ENCODE data around the gene TM7SF2. TPM values are rescaled to one million over a fixed set of nuclear protein-coding genes. Genes with fewer than 3 reads are reported as not detected.
A peak's percentile ranks its signal among the peaks of the same experiment; 100 is the strongest.

The TM7SF2 gene
- 10 to 100 TPM in 5 of 10 donors, 1 to 10 TPM in 5; 6.4 to 12.8 (median 10.2) TPM for polyA plus RNA-seq (ENCODE audit: insufficient read length in 10 of 10)
- long read RNA-seq, donor 1, partial matches to known transcripts, result 0 of 2 reads
- long read RNA-seq, donor 1, other reads (novel, unspliced or antisense), result 0 of 2 reads
- long read RNA-seq, donor 2, partial matches to known transcripts, result 0 of 3 reads
- long read RNA-seq, donor 2, other reads (novel, unspliced or antisense), result 0 of 3 reads
- long read RNA-seq, donor 3, result 0 reads
- long read RNA-seq, donor 4, transcript TM7SF2-201 (10 exons, 1,722 nt), result major isoform, 5 of 6 reads
- long read RNA-seq, donor 4, partial matches to known transcripts, result 0 of 6 reads
- long read RNA-seq, donor 4, other reads (novel, unspliced or antisense), result 0 of 6 reads
- long read RNA-seq, donor 5, partial matches to known transcripts, result 0 of 3 reads
- long read RNA-seq, donor 5, other reads (novel, unspliced or antisense), result 0 of 3 reads
- long read RNA-seq, donor 6, transcript TM7SF2-201 (10 exons, 1,722 nt), result major isoform, 7 of 10 reads
- long read RNA-seq, donor 6, partial matches to known transcripts, result 0 of 10 reads
- long read RNA-seq, donor 6, other reads (novel, unspliced or antisense), result 0 of 10 reads
- long read RNA-seq, donor 7, partial matches to known transcripts, result 0 of 1 reads
- long read RNA-seq, donor 7, other reads (novel, unspliced or antisense), result 0 of 1 reads
- long read RNA-seq, donor 8, partial matches to known transcripts, result 0 of 1 reads
- long read RNA-seq, donor 8, other reads (novel, unspliced or antisense), result 0 of 1 reads
- long read RNA-seq, donor 9, result 0 reads

DNA sequence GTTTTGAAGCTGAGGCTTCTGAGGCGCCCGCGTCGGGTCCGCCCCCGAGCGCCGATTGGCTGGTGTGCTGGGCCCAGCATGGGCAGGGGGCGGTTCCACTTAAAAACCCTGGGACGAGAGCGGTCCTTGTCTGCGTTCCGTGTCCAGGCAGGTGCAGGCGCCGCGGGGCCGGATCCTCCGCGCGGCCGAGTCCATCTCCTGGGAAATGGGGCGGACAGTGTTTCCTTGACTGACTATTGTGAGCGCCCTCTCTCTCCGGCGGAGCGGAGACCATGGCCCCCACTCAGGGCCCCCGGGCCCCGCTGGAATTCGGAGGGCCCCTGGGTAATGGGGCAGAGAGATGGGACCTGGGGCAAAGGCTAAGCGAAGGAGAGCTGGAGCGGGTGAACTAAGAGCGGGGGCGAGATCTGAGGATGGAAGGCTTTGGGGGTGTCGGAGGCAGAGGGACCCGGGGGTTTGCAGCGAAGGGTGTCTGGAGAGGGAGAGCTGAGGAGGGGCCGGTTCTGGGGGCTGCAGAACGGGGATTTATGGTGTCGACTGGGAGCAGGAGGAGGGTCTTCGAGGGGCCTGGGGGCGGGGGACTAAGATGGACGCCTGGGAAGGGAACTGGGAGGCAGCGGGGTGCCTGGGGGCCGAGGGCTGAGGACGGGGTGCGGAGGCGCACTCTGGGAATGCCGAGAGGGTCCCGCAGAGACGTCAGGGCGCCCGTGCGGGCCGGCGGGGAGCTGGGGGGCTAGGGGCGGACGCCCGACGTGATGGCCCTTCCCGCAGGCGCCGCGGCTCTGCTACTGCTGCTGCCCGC lies at the start of gene TM7SF2:
TM7SF2 (plus strand) TSS at position 129 of the 802 bp plus-strand sequence; CDS start at position 273, 144 bp downstream.
- DNase-seq, result peak; percentile 86 to 95 (median 92)

DNA sequence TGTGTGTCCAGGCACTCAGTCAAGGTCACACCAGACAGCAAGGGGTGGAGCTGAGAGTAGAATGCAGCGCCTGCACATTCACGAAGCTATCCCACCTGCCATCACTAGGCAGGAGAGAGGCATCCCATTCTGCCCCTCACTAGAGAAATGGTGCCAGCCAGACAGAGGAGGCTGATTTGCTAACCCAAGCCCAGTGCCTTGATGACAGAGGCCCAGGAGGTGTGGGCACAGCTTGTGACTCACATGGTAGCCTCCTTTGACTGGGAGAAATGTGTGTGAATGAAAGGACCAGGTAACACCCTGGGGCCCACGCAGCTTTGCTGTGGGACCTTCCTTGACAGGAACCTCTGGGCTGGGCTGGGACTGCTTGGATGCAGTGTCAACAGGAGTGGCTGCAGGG lies 48.1 kb upstream of the TM7SF2 start:
- DNase-seq, result no peak

DNA sequence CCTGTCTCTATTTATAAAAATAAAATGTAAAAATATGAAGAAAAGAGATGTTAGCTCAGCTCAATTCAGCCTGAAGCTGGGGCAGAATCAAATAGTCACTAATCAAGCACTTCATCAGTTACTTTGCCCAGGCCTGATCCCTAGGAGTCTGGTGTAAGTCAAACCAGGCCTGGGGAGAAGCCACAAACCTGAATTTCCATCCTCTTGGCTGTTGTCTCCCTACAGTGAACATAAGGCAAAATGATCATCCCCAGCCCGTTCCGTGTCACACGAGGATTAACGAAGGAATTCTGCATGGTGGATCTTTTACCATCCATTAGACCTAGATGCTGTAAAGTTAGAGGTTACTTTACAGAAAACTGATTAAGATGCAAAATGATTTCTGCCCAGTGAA lies 46.8 kb upstream of the TM7SF2 start:
- no peak for DNase-seq

DNA sequence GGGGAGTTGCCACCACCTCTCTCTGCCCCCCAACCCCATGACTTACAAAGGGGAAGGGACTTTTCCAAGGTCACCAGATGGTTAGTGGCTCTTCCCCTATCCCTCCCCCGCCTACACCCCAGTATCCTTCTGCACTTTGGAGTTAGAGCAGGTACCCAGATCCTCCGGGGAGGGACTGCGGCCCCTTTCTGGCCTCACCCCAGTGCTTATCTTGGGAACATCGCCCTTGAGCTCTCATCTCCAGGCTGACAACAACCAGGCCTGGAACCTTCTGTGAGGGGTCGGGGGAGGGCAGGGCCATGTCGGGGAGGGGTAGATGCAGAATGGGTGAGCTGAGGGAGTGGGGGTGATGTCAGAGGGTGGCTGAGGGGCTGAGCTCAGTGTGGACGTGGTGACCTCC lies 45.8 kb upstream of the TM7SF2 start:
- DNase-seq, result no peak

DNA sequence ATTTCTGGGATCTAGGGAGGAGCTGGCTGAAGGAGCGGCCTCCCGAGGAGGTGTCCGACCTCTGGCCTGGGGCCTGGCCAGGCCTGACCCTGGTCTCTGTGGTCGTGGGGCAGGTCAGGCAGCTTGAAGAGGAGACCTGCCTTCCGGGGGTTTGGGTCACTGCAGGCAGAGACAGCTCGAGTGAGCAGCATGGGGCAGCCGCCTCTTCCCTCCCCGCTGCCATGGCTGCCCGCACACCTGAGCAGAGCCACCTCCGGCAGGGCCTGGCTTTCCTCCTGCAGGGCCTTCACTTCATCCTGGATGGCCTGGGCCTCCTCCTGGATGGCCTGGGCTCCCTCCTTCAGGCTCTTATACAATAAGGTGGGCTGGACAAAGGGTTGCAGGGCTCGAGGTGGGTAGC lies 45.4 kb upstream of the TM7SF2 start:
- DNase-seq, result no peak

DNA sequence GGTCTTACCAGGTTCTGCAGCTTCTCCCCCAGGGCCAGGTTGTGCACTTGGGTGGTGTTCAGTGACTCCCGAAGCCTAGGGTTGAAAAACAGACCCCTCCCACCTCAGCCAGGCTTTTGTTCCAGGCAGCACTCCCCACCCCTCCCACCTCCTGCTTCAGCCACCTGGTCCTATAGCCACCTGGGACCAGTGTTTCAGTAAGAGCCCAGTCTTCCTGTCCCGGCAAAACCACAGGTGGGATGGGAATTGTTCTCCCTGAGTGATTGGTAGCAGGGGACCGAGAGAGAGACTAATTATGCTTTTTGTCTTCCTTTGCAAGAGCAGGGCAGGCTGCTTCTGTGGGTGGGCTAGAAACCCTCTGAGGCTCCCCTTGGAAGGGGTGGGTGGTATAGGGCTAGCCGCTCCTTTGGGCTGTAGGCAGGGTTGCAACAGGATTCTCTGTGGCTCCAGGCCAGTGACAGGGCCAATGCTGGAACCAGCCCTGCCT lies 44.8 kb upstream of the TM7SF2 start:
- DNase-seq, result no peak

DNA sequence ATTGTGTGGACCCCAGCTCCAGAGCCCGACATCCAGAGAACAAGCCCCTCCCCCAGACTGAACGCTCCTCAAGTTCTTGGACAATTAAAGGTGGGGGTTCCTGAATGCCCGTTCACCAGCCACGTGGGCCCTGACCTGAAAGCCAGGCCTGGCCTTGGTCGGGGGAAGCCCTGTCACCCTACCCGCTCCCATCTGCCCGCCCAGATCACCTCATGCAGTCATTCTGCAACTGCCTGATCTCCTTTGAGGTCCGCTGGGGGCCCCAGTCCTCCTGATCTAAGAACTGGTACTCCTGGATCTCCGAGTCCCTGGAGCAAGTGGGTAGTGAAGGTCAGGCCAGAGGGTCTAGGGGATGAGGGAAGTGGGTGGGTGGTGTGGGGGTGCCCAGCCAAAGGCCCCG lies 44.2 kb upstream of the TM7SF2 start:
- no peak for DNase-seq

DNA sequence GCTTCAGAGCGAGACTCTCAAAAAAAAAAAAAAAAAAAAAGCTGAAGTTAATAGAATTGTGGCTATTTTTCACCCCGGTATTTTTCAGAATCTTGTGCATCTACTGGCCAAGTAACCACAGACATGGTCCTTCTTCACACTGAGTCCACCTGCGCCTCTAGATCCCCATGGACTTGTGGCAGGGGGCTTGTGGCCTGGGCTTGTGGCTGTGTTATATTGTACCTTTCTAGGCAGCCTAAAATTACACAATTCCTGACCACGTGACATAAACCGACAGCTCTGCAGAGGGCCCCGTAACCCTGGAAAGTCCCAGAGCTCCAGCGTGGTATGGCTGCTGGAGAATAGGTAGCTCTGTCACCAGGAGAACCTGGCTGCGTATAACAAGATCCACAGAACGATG lies 42.5 kb upstream of the TM7SF2 start:
- no peak for DNase-seq

DNA sequence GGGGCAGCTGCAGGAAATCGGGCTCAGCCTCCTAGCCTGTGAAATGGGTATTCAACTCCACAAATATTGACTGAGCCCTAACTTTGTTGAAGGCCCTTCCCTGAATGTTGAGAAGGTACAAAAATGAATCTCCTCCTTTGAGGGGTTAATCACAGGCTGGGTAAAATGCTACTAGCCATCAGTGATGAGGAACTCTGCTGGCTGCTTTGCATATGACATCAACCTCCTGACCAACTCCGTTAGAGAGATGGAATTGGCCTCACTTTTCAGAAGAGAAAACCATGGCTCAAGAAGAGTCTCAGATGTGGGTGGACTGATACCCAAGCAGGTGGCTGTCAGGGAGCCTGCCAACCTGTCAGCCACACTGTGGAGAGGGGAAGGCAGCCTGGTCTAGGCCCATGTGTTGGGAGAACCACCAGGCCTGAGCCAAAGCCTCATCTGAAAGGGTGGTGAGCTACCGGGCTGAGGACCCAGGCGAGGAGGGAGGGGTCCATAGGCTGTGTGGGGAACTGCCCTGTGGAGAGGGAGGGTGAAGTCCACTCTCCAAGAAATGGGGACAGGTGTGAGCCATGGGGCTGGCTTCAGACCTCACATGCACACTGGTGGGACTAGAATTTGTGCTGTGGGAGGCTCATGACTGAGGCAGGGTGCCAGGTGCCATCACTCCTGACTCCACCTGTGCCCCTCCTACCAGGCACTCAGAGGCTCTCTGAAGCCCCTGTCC lies 39.6 kb upstream of the TM7SF2 start:
- DNase-seq, result no peak

DNA sequence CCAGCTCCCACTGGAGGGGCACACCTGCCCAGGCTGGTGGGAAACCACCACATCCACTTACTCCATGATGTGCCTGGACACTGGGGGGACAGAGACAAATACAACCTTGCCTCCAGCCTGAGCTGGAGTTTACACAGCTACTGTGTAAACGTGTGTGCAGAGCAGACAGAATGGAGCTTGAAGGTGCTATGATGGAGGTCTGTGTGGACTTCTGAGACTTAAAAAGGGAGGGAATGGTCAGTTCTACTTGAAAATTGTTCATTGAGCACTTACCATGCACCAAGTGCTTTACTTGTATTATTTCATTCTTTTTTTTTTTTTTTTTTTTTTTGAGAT lies 39.1 kb upstream of the TM7SF2 start:
- DNase-seq, result no peak

DNA sequence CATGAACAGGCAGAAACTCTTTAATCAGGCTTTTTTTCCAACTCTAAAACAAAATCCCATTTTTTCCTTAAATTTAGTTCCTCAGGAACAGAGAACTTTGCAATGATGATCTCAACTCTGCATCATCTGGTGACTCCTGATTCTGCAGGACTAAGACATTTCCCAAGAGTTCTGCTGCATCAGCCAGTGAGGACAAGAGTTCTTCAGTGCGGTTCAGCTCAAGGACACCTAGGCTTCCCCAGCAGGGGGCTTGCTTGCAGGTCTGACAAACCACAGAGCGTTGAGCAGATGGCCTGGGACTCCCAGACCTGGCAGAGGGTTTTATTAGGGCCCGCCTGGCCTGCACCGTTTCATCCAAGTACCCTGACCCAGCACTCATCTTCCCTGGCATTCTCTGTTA lies 34.2 kb upstream of the TM7SF2 start:
- DNase-seq, result no peak

DNA sequence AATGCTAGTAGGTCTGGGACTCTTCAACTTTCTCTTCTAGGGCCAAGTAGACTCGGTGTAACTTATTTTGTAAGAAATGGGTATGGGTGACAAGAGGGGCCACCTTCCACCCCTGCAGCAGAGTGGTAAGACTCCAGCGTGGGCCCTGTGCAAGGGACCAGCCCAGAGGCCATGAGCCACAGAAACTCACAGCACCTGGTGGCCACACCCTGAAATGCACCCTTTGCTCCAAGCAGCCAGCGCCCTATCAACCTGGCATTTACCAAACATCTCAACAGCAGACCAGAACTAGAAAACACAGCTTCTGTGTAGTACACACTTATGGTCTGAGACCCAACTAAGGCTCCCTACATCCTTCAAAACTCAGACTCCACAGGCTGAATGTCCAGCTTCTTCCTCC lies 33.5 kb upstream of the TM7SF2 start:
- no peak for DNase-seq

DNA sequence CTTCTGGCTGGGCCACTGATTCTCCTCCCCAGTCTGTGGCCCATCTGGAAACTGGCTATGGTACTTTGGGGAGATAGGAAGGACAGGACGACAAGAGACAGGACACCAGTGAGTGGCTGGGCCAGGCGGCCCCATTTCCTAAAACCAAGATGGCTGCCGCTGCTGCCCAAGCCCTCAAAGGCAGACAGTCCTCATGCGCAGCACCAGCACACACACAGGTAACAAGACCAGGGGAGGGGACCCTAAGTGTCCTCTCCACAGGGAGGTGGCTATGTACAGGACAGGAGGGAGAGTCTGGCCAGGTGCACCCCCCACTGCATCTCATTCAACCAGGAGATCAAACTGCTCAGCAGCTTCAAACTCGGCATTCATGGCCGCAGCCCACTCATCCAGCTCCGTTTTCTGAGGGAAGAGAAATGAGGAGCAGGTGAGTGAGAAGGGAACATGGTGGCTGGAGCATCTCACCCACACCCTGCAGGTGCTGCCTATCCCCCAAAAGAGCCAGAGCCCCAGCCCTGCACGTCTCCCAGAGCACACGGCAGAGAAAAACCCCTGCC lies 32.8 kb upstream of the TM7SF2 start:
- no peak for DNase-seq

DNA sequence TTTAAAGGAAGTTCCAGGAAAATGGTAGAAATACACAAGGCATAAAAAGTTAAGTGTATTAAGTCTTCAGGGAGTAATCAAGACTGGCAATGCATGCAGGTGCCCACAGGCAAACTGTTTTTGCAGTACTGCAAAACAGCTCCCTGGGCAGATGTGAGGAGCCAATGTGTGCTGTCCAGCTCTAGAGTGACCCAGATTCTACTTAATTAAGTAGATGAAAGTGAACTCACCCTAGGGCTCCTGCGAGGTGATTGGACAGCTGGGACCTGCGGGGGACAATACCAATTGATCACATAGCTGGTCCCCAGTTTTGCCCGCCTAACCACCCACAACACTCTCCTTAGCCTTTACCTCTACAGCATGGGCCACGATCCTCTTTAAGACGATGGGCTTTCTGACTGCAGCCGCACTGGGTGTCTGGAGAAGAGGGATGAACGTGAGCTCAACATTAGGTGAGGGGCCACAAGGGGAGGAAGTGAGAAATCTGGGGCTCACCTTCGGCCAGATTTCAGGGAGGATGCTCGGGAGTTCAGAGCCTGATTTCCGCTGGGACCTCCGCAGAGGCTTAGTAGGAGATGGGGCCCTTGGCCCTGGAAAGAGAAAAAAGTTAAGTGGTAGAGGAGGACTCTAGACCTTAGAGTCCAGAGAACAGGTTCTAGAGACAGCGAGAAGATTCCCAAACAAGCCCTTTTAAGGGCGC lies 28.4 kb upstream of the TM7SF2 start:
- DNase-seq, result no peak

DNA sequence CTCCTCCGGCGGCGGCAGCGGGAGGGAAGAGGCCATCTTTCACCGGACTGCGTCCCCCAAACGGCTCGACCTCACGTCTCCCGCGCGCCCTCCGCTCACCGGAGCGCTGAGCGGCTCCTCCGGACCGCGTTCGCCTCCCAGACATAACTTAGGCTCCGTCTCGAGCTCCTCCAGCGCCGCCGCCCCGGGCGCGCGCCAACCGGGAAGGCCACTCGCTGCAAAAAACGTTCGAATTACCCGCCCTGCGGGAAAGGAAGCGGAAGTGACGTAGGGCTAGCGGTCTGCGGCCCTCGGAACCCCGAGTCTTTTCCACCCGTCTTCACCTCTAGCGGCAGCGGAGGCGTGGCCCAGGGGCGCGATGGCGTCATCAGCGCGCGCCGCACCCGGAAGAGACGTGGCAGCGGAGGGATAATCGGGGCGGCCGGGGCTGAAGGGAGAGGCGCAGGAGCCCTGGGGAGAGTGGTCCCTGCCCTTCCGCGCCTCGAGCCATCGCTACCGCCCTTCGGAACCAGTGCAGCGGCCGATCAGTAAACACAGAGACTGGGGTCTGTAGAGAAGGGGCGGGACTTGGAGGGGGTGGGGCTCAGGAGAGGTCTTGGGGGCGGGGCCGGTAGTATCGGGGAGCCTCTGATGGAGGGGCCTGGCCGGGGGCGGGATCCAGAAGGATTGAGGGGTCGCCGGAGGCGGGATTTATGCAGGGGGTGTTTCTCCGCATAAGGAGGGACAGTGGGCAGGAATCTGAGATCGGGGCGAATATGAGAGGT lies 27.7 kb upstream of the TM7SF2 start, which contains the start of the genes CDCA5 and ZFPL1:
CDCA5 (minus strand) TSS at position 207 of the 764 bp plus-strand sequence; CDS start at position 145, 62 bp downstream.
ZFPL1 (plus strand) TSS at position 389 of the 764 bp plus-strand sequence. CDS start 477 bp downstream, outside the sequence.
- peak; percentile 96 to 99 (median 96) for DNase-seq

DNA sequence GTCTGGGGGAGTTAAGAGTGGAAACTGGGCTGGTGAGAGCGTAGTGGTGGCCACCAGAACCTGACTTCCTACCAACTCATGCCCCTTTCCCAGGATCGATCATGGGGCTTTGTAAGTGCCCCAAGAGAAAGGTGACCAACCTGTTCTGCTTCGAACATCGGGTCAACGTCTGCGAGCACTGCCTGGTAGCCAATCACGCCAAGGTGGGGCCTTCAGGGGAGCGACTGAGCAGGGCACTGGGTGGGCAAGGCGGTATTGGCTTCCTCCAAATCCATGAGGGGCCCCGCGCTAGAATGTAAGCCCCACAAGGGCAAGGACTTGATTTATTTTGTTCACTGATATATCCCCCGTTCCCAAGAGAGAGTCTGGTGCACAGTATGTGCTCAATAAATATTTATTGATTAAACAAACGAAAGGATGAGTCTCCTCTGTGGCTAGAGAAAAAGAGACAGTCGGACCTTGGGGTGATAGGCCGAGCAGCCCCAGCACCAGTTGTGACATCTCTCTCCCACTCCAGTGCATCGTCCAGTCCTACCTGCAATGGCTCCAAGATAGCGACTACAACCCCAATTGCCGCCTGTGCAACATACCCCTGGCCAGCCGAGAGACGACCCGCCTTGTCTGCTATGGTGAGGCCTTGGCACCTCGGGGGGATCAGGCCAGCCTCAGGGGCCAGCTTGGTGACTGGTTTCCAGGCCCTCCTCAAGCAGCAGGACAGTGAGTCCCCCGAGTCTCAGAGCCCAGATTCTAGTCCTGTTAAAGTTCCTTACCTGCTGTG lies 26.9 kb upstream of the TM7SF2 start:
- no peak for DNase-seq

DNA sequence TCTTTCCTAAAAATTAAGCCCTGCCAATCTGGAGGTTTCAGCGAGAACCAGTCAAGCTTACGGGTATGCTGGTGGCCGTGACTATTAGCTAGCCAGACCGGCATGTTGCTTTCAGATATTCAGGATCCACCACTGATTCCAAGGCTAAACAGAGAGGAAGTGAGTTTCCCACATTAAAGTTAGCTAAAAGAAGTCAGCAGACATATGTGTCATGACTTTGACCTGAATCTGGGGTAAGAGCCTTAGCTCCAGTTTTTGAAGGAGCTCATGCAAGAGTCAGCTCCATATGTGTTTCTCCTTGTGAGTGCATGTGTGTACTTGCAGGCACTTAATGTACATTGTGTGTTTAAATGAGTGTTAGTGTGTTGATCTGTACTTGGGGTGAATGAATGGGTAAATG lies 26.2 kb upstream of the TM7SF2 start:
- no peak for DNase-seq

DNA sequence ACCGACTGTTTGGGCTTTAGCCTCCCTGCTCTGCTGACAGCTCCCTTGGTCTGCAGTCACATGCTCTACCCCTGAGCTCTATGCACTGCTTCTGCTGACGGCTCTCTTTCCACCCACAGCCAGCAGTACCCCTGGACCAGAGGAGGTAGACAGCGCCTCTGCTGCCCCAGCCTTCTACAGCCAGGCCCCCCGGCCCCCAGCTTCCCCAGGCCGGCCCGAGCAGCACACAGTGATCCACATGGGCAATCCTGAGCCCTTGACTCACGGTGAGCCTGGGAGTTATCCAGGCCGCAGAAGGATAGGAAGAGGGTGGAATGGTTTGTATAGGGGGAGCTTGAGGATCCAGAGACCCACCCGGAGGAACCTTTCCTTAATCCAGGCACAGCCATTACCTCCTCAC lies 24.9 kb upstream of the TM7SF2 start:
- DNase-seq, result no peak

DNA sequence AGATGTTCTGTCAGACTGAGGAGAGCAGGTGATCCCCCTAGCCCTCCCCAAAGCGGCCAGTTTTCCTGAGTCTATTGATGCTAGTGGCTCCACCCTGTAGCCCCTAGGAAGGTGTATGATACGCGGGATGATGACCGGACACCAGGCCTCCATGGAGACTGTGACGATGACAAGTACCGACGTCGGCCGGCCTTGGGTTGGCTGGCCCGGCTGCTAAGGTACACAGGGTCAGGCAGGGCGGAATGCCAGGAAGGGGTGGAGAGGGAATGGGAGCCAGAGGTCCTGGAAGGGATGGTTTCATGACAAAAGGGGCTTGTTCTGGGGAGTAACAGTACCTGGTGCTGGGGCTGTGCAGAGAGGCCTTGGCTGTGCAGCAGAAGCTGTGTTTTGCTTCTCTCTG lies 24.5 kb upstream of the TM7SF2 start:
- DNase-seq, result no peak

Data from muscle of back (tissue), 13 donors.